ENCODE data around the gene CCDC148.
"Not testable (repeated sequence)": the region's sequence is repeated elsewhere in the genome, so short reads cannot be mapped to it uniquely, and the experiment has no call there.

Gene CCDC148

GRCh38 chr2:158481116-158481515, 24.6 kb upstream of the CCDC148 start:
- DNase-seq = no peak

DNA sequence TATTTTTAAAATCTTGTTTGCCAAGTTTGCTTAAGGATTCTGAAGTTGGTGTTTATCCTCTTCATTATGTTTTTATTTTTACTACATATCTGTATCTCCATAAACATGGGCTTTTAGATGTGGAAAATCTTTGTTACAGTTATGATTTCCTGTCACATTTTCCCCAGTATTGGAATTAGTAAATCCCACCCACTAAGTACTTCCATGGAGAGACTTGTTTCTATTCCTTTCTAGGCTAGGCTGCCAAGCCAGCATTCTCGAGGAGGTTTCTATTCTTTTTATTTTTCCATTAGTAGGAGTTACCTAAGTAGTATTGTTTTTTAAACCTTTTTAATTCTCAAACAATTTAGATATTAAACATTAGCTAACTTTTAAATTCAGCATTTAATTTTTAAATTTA, 22.3 kb upstream of the CCDC148 start:
- no peak for DNase-seq

- DNase-seq = no peak
These were observed 21.7 kb upstream of the CCDC148 start for GRCh38 chr2:158478237-158478636.

GRCh38 chr2:158477202-158477601, 20.6 kb upstream of the CCDC148 start:
- DNase-seq = no peak

GRCh38 chr2:158474526-158475011, 18.0 kb upstream of the CCDC148 start:
- DNase-seq = not testable (repeated sequence)

GRCh38 chr2:158473719-158474392, 17.3 kb upstream of the CCDC148 start:
- DNase-seq = no peak

DNA sequence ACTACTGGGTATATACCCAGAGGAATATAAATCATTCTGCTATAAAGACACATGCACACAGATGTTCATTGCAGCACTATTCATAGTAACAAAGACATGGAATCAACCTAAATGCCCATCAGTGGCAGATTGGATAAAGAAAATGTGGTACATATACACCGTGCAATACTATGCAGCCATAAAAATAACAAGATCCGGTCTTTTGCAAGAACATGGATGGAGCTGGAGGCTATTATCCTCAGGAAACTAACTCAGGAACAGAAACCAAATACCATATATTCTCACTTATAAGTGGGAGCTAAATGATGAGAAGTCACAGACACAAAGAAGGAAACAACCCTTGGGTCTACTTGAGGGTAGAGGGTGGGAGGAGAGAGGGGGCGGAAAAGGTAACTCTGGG, 16.7 kb upstream of the CCDC148 start:
- not testable (repeated sequence) for DNase-seq

- not testable (repeated sequence) for DNase-seq
These were observed 16.3 kb upstream of the CCDC148 start for GRCh38 chr2:158472829-158473228.

DNA sequence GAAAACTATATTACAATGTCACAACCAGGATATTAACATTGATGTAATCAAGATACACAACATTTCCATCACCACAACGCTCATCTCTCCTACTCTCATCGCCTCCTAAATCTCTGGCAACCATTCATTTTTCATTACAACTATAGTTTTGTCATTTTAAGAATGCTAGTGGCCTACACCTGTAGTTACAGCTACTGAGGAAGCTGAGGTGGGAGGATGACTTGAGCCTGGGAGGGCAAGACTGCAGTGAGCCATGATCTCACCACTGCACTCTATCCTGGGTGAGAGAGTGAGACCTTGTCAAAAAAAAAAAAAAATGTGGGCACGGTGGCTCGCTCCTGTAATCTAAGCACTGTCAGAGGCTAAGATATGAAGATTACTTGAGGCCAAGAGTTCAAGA, 10.7 kb upstream of the CCDC148 start:
- no peak for DNase-seq

DNA sequence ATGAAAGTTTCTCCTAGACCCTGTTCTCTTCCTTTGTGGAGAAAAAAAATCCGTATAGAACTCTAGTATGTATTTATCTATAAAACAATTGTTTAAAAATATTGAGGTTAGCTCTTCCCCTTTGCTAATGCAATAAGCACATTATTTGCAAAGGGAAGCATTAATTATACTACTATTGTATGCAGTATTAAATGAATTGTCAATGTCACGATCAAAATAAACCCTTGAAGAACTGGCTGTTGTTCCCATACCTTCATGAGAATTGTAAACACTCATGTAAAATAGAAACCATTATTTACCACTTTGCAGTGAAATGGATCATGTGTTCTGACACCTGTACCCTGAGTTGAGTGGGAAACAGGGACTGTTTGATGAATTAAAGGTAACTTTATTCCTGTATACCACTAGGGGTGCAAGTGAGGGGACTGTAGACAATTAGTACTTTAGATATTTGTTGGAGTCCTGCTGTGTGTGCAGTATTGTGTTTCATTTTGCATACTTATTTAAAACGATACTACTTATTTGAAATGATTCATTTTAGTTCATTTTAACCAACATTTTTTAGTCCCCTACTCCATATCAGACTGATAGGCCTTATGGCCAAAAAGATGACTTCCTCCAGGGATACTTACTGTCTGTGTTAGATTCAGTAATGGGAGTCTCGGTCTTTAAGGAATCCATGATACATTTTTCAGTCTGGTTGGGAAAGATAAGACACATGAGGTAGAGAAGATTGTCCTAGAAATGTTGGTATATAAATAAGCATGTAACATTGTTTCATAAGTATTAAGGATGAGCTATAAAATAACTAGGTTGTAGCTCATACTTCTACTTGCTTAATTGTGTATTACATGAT, 8.1 kb upstream of the CCDC148 start:
- DNase-seq = no peak

GRCh38 chr2:158463496-158464095, 7.0 kb upstream of the CCDC148 start:
- DNase-seq = no peak

DNA sequence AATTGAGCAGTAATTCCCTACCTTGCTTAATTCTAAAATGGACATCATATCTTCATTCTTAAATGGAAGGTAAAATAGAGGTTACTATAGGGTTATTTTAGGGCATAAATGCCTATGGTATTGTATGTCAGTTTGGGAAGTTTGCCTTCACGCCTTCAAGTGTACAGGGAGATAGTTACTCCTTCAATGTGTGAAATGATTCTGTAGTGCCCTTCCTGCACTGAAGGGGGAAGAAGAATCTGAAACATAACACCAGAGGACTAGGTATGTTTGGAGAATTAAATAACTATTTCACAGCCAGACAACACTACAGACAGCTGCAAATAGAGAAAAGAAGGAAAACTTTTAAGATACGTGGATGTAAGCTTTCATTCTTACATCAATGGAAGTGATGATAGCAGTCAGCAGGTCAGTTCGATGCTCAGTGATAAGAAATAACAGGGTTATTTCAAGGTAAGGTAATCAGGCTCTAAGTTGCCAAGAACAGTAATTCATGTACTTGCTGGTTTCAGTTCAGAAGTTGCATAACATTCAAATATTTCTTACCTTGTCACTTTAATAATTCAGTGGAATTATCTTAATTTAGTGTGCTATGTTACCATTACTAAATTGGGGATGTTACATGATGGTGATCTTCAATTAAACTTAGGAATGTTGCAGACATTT, 4.2 kb upstream of the CCDC148 start:
- DNase-seq = no peak

DNA sequence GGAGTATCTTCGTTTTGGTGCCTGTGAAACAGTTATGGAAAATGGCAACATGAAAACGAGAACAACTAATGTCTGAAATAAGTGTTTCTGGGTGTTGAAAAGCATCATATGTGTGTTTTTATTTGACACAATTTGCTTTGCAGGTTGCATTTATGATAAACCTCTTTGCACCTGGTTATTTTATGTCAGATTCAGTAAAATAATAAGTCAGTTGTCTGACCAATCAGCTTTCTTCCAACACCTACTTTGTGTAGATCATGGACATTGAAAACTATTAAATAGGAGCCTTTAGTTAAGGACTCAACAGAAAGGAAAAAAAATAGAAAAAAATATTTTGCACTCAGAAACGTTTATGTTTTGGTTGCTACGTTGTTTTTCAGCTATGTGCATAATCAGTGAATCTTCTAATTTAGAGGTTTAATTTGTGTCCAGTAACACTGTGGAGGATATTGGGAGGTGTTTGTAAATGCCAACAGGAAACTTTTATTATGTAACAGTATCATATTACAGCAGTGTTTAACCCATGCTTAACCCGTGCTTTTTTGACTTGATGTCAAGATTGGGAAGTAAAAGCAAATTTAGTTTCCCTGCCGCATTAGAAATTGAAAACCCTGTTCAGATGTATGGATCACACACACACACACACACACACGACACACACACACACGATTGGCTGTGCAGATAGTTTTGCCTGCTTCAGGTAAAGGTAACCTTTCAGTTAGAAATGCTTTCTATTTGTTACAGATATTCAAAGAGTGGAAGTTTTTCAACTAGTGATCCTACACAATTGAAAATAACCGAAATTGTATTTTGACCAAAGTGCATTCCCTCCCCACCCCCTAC, 2.8 kb upstream of the CCDC148 start:
- DNase-seq = no peak

DNA sequence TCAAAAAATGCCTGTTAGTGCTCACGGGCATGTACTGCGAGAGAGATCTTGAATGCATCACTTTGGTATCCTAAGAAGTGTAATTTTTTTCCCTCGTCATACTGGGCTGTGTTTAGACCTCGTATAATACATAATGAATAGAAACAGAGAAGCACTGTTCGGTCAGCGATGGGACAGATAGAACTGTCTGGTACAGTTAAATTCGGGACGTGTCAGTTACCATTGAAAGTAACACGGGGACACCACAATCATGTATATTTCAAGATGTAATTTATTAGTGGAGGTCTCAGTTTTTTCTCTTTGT, 2.0 kb upstream of the CCDC148 start:
- DNase-seq = no peak

DNA sequence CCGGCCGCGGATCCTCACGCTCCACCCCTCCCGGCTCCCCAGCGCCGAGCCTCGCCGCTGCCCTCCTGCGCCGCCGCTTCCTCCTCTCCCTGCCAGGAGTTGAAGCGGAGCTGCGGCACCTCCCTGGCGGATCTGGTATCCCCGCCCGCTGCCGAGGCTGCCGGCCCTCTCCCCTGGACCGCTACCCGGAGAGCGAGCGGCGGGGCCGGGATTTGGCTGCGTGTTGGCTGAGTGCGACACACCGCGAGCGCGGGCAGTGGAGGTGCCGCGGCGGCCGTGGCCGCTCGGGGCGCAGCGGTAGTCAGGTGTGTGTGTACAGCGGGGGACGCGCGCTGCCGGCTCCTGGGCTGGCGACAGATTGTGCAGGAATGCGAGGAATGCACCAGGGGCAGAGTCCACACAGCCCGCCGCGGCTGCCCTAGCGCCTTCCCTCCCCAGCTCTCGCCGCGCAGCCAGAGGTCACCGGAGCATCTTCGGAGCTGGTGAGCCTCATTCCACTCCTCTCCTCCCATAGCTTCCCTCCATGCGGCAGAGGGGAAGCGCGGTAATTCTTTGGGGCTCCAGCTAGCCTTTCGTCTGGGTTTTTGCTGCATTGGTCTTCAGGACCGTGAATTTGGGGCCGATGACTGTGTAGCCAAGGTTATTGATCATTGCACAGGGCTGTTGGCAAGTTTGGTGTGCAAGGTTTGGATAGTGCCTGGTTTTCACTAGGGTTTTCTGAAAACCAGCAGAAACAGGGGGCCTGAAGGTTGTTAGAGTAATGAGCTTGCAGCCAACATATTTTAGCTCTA, 1.5 kb upstream of the CCDC148 start:
- no peak for DNase-seq

DNA sequence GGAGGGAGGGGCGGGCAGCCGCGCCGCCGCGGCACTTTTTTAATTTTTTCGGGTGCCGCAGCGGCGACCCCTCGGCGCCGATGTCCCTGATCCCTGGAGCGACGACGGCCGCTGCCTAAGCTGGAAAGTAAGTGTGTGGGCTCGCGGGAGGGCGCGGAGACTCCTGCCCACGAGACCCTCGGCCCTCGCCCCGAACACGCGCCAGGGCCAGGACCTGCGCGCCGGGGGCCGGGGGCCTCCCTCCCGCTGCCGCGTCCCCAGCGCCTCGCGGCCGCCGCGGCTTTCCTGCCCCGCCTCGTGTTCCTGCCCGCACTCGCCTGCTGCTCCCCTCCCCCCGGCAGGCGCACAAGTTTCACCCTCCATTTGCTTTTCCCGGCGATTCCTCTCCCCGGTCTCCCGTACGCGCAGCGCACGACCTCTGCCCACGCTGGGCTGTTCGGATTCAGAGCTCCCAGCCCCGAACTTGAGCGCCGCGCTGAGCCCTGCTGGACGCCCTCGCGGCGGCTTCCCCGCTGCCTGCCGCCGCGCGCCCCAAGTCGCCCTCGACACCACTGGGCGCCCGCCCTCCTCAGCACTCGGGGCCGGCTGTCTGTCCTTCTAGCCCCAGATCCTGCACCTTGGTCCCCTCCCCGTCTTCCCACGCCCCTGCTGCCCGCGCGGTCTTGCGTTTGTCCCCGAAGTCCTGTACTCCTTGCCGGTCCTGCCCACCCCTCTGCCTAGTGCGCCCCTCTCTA, 706 bp upstream of the CCDC148 start:
- DNase-seq = no peak

DNA sequence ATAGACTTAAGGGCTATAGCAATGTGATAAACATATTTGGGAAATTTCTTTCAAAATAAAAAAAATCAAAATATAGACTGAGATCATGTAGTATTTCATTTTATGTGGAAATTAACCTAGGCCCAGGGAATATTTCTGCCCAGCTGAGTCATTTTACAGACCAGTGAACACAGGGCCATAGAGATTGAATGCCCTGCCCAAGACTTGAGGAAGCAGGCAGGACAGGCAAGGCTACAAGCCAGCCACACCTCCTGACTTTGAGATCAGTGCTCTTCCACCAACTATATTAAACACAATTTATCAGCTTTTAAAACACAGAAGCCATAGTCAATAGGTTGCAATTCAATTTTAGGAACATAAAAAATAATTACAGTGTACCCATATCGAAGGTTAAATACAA, 12.9 kb downstream of the CCDC148 start:
- DNase-seq = no peak

- DNase-seq = not testable (repeated sequence)
These were observed 17.5 kb downstream of the CCDC148 start for GRCh38 chr2:158439062-158439461.

DNA sequence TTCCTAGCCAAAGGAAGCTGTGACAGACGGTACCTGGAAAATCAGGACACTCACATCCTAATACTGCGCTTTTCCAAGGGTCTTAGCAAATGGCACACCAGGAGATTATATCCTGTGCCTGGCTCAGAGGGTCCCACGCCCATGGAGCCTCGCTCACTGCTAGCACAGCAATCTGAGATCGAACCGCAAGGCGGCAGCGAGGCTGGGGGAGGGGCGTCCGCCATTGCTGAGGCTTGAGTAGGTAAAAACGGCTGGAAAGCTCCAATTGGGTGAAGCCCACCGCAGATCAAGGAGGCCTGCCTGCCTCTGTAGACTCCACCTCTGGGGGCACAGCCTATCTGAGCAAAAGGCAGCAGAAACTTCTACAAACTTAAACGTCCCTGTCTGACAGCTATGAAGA, 22.8 kb downstream of the CCDC148 start:
- not testable (repeated sequence) for DNase-seq

DNA sequence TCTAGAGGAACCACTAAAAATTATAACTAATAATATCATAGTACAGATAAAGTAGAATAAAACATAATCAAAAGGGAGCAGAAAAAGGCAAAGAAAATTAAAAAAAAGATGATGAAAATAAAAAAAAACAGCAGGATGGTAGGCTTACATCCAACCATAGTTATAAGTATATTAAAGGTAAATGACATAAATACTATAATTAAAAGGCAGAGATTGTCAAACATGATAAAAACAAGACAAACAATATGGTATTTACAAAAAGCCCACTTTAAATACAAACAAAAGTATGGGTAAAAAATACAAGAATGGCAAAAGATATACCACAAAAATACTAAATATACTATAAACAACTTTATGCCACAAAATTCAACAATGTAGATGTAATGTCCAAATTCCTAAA, 24.4 kb downstream of the CCDC148 start:
- DNase-seq = no peak

- DNase-seq = no peak
These were observed 42.0 kb downstream of the CCDC148 start for GRCh38 chr2:158414538-158414937.
